Hippocampal formation (tissue), 2 donors: Measurements from ENCODE around the gene OR52J3.

Source experiments
- DNase-seq, 2 donors: peaks; one replicate each; lab custom pipeline; 2025; lab: John Stamatoyannopoulos, UW

OR52J3 gene

GRCh38 chr11:5092821-5093585 is 46.7 kb downstream of the OR52J3 start:
- DNase-seq = no peak

- no peak for DNase-seq
These were observed 49.7 kb downstream of the OR52J3 start for GRCh38 chr11:5096011-5096410.
